Activated CD4-positive, alpha-beta T cell treated with anti-CD3 and anti-CD28 coated beads, Interleukin-2, amount 10 ng/mL, durations not matched to agents 7 days and 5 days (primary cell): ENCODE results near the gene GAK. TPM values are rescaled to one million over a fixed set of nuclear protein-coding genes. Genes with fewer than 3 reads are reported as not detected.
"Not testable (repeated sequence)": the region's sequence is repeated elsewhere in the genome, so short reads cannot be mapped to it uniquely, and the experiment has no call there.

Source experiments
- CTCF ChIA-PET: fragments of 350-600 bp; sonication (Branson Sonifier 250); formaldehyde crosslinking; loops from one replicate; lab custom pipeline; 2021; ENCODE audit warnings: antibody characterized with exemption; lab: Charles Lee
- POLR2A ChIA-PET: fragments of 350-600 bp; sonication (Branson Sonifier 250); formaldehyde crosslinking; loops from one replicate; lab custom pipeline; 2021; ENCODE audit warnings: antibody characterized with exemption; lab: Charles Lee
- DNase-seq: peaks from one replicate; pipeline ENCODE4 v3.0.0-alpha.2; 2020
- H3K27ac Mint-ChIP-seq: one replicate; pipeline ENCODE4 v1.8.0; 2021; ENCODE audit warnings: mild to moderate bottlenecking, moderate library complexity, mixed read lengths
- H3K27me3 Mint-ChIP-seq: one replicate; pipeline ENCODE4 v1.8.0; 2021; ENCODE audit warnings: mixed read lengths
- H3K36me3 Mint-ChIP-seq: one replicate; pipeline ENCODE4 v1.8.0; 2021; ENCODE audit warnings: low read depth, mixed read lengths
- H3K4me1 Mint-ChIP-seq: one replicate; pipeline ENCODE4 v1.8.0; 2021; ENCODE audit warnings: mixed read lengths
- H3K4me3 Mint-ChIP-seq: one replicate; pipeline ENCODE4 v1.8.0; 2021; ENCODE audit warnings: mild to moderate bottlenecking, moderate library complexity, mixed read lengths
- H3K9me3 Mint-ChIP-seq: one replicate; pipeline ENCODE4 v1.8.0; 2021; ENCODE audit warnings: mixed read lengths
- total RNA-seq, 2 experiments: library from RNA; stranded (reverse); gene quantifications; one replicate each; pipeline ENCODE4 v1.2.3, GENCODE V29; 2021

Gene GAK
- total RNA-seq, 2 experiments from 2014 or later: 133 to 148 TPM

DNA sequence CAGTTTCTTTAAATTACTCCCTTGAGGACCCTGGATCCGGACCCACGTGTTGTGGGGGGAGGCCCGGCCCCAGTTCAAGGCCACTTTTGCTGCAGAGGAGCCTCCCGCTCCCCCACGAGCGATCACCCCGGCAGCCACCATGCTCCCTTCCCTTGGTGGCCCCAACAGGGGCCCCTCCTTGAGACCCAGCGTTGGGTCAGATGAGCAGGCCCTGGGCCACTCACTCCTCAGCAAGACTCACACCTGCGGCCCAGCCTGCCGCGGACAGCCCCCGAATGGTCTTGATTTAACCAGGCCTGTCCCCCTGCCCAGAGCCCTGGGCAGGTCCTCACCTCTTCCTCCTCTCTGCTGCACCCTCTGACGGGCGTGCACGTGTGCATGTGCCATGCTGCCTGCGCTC, 110.5 kb downstream of the GAK start:
- no peak overlapping the region for H3K27ac Mint-ChIP-seq
- H3K9me3 Mint-ChIP-seq: no peaks in the 10 kb centered on the region
- no peaks in the 10 kb centered on the region for H3K36me3 Mint-ChIP-seq
- H3K27me3 Mint-ChIP-seq: peaks cover 30% of the 10 kb centered on the region
- ChIA-PET CTCF (no interaction called here), POLR2A (no interaction called here)
- no peak overlapping the region for H3K4me3 Mint-ChIP-seq
- no peak for DNase-seq
- no peaks in the 10 kb centered on the region for H3K4me1 Mint-ChIP-seq

DNA sequence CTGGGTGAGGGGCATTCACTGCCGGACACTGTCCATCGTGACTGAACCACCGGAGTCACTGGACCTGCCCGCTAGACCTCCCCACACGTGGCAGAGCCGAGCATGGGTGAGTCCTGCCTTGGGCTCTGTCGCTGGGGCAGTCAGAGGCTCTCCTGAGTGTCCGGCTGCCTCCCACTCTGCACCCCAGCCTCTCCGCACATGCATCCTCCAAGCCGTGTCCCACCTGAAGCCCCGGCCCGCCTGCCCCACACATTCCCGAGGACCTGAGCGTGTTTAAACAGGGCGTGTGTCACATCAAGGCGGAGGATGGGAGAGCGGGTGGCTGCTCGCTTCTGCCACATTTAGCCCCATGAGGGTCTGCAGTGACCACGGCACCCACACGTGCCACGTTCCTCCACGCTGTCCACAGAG, 110.9 kb downstream of the GAK start:
- no peak for DNase-seq
- Mint-ChIP-seq H3K4me1 (no peaks in the 10 kb centered on the region), H3K4me3 (no peak overlapping the region), H3K9me3 (no peaks in the 10 kb centered on the region), H3K36me3 (no peaks in the 10 kb centered on the region), H3K27ac (no peak overlapping the region), H3K27me3 (peaks cover 31% of the 10 kb centered on the region)
- ChIA-PET CTCF (no interaction called here), POLR2A (no interaction called here)

DNA sequence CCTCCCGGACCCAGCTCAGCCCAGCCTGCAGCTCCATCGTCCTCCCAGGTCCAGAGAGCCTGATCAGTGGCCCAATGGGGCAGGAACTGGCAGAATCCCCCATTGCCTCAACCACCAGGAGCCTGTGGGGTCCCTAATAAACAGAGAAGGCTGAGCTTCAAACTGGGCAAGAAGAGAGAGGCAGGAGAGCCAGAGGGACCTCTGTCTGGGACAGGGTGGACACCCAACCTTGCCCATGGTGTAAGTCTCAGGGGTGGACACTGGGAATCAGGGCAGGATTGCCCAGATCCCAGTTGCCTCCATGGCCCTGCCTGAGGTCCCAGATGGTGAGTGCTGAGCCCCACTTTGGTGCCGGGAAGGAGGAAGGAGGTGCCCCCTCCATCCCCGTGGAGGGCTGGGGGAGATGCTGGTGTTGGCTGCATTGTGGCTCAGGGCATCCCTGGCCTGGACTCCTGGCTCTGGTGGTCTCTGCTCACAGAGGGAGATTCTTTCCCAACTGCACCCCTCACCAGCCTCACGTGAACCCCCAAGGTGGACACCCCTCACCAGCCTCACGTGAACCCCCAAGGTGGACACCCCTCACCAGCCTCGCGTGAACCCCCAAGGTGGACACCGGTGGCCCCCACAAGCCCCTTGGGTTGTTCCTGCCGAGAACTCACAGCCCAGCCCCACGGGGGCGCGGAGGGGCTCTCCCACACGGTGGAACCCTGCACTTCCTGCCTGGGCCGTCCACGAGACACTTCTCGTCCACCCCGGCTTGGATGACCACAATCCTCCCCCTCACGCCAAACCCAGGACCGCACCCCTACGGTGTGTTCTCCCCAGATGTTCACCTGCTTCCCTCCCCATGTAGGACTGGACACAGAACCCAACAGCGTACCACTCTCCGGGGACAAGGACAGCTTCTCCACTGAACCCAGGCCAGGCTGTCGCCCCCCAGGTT, 111.6 kb downstream of the GAK start:
- Mint-ChIP-seq H3K9me3 (no peaks in the 10 kb centered on the region), H3K4me3 (no peak overlapping the region), H3K36me3 (no peaks in the 10 kb centered on the region), H3K4me1 (no peaks in the 10 kb centered on the region), H3K27ac (no peak overlapping the region), H3K27me3 (peaks cover 36% of the 10 kb centered on the region)
- POLR2A ChIA-PET: no interaction called here
- DNase-seq: no peak
- CTCF ChIA-PET: no interaction called here

DNA sequence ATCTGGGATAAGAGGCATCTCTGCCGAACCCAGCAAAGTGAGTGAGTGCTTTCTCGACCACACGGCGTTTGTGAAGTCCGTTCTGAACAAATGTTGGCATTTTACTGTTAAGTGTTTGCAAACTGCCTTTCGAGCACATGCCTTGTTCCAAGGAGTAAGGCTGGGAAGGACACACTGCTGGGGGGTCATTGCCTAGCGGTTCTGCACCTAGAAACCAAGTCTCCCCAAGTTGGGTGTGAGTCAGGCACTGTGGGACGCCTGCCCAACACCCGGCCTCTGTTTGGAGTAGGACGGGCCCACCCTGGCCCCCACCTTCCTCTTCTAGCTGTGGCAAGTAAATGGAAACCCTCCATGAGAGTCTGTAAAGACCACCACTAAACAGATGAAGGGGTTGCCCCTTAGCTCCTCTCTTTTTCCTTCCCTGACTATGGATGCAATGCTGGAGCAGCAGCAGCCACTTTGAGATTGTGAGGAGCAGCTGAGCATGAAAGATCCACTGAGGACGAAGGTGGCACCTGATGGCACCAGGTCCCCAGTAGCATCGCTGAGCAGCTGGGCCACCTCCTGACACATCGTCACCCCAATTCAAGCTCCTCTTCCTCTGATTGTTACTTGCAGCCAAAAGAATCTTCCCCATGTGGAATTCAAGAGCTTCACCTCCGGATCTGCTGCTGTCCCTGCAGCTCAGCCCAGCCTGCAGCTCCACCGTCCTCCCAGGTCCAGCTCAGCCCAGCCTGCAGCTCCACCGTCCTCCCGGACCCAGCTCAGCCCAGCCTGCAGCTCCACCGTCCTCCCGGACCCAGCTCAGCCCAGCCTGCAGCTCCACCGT, 112.5 kb downstream of the GAK start:
- ChIA-PET POLR2A (no interaction called here), CTCF (no interaction called here)
- Mint-ChIP-seq H3K27ac (no peak overlapping the region), H3K4me3 (no peak overlapping the region), H3K27me3 (peaks cover 37% of the 10 kb centered on the region), H3K4me1 (no peaks in the 10 kb centered on the region), H3K9me3 (no peaks in the 10 kb centered on the region), H3K36me3 (no peaks in the 10 kb centered on the region)
- DNase-seq: no peak

DNA sequence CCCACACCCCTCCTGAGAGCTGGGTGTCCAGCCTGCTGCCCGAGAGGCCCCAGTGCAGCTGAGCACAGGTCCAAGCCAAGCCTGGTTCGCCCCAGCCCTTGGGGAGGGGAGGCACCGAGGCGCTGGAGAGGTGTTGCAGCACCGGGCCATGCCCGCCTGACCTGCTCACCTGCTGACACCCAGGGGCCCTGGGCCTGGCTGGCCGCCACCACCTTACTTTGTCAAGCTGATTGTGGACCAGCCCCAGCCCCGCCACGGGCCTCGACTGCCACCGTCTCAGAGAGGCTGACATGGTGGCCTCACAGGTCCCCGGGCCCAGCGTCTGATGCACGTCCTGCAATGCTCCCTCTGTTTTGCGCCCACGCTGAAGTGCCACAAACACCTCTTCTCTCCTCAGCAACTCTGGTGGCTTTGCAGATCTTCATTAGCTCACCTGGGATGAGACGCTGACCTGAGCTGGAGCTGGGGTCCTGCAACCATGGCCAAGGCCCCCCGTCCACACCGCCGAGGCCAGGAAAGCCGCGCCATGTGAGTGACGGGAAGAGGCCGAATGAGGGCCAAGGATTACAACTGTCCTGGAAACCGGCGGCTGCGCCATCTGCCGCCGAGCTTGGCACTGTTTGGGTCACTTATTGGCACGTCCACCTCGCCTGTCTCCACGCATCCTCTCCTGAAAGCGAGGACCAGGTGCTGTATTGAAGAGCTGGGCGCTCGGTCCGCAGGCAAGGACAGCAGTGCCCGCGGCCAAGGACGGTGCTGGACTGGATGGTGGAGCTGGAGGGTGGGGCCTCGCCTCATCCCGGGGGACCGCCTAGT, 113.8 kb downstream of the GAK start:
- Mint-ChIP-seq H3K4me3 (no peak overlapping the region), H3K4me1 (no peaks in the 10 kb centered on the region), H3K36me3 (no peaks in the 10 kb centered on the region), H3K27me3 (peaks cover 41% of the 10 kb centered on the region), H3K9me3 (no peaks in the 10 kb centered on the region), H3K27ac (no peak overlapping the region)
- DNase-seq: no peak
- ChIA-PET POLR2A (no interaction called here), CTCF (no interaction called here)

DNA sequence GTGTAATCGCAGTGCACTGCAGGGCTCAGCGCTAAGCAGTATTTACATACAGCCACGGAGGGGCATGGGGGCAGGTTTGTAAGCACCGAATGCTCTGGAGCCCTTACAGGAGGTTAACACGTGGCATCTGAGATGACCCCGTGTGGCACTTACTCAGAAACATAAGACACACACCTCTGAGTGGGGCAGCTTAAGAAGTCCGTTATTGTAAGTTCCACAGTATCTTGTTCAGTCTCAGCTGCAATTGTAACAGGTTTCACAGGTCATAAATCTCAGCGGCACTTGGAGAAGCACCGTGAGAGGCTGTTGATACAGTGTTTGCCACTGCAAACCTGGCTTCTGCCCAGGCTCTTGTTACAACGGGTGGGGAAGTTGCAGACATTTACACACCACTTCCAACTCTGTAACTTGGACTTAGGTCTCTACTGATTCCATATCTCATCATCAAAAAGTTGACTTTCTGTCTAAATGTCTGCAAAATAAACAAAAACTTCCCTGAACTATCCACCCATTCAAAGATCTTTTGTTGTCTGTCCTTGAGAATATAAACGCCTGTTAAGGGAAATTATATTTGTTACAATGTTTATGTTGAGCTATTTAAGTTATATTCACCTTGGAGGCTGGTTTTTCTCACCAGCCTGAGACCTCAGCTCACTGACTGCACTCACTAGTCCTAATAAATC, 116.5 kb downstream of the GAK start:
- H3K9me3 Mint-ChIP-seq: no peaks in the 10 kb centered on the region
- H3K4me1 Mint-ChIP-seq: no peaks in the 10 kb centered on the region
- ChIA-PET CTCF (interaction anchor here (0.7 to 1.0 kb wide), 3 partner anchors 13 to 720 kb away, joined by 3 to 4 read pairs (median 3); no protein-coding TSS in a partner anchor), POLR2A (no interaction called here)
- H3K27me3 Mint-ChIP-seq: peaks cover 40% of the 10 kb centered on the region
- no peak overlapping the region for H3K27ac Mint-ChIP-seq
- no peak for DNase-seq
- H3K36me3 Mint-ChIP-seq: no peaks in the 10 kb centered on the region
- H3K4me3 Mint-ChIP-seq: no peak overlapping the region

DNA sequence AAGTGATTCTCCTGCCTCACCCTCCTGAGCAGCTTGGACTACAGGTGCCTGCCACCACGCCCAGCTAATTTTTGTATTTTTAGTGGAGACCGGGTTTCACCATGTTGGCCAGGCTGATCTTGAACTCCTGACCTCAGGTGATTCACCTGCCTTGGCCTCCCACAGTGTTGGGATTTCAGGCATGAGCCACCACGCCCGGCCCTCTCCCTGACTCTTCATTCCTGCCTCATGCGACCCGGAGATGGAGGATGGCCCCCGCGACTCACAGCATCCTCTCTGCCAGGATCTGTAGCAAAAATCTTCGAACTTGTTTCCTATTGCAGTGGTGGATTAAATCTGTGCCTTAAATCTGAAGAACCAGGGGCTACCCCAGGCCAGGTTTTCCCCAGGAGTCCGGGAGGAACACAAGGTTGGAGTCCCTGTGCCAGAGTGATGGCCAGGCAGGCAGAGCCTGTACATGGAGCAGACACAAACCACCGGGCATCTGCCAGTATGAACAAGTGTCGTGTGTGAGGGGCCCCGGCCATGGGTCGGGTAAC, 117.7 kb downstream of the GAK start:
- CTCF ChIA-PET: no interaction called here
- no peak overlapping the region for H3K4me3 Mint-ChIP-seq
- H3K27ac Mint-ChIP-seq: no peak overlapping the region
- POLR2A ChIA-PET: no interaction called here
- DNase-seq: no peak
- H3K9me3 Mint-ChIP-seq: no peaks in the 10 kb centered on the region
- peaks cover 40% of the 10 kb centered on the region for H3K27me3 Mint-ChIP-seq
- no peaks in the 10 kb centered on the region for H3K4me1 Mint-ChIP-seq
- H3K36me3 Mint-ChIP-seq: no peaks in the 10 kb centered on the region

DNA sequence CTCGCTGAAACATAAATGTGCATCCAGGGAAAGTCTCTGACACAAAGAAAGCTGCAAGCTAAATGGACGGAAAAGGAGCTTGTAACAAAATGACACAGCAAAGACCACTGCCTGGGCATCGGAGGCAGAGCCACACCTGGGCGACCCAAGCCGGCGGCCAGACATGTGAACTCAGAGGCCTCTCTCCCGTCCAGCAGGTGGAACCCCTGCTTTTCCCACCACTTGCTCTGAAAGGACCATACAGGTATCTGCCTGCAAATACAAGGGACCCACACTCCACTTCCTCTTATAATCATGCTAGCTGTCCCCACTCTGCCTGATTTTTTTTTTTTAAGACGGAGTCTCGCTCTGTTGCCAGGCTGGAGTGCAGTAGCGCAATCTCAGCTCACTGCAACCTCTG, 118.2 kb downstream of the GAK start:
- Mint-ChIP-seq H3K4me3 (no peak overlapping the region), H3K4me1 (no peaks in the 10 kb centered on the region), H3K27ac (no peak overlapping the region), H3K9me3 (no peaks in the 10 kb centered on the region), H3K27me3 (peaks cover 40% of the 10 kb centered on the region), H3K36me3 (no peaks in the 10 kb centered on the region)
- ChIA-PET POLR2A (no interaction called here), CTCF (no interaction called here)
- DNase-seq: no peak

DNA sequence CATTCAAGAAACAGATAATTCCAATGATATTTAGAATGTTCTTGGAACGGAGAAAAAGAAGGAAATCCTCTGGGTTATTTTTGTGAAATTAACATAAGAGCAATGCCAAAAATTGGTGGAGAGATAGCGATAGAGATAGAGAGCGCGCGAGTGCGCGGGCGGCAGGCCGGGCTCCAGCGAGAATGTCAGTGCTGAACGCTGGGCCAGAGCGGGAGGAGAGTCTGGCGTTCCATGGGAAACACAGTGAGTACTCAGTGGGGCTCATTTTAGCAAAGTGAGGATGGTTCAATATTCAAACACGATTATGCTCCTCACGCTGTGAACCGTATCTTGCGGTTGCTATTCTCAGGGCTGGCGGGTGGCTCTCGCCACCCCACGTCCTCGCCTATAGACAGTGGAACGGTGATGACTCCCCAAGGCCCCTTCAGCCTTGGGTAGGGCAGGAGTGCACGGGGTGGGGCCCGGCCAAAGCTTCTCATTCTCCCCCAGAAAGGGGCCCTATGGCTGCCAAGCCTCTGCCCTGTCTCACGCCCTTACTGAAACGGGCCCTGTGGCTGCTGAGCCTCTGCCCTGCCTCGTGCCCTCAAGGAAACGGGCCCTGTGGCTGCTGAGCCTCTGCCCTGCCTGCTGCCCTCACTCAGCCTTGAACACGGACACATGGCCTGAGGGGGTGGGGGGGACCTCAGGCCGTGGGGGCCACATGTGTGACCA, 123.1 kb downstream of the GAK start:
- no peak overlapping the region for H3K27ac Mint-ChIP-seq
- peaks cover 35% of the 10 kb centered on the region for H3K27me3 Mint-ChIP-seq
- no peaks in the 10 kb centered on the region for H3K4me1 Mint-ChIP-seq
- H3K9me3 Mint-ChIP-seq: no peaks in the 10 kb centered on the region
- ChIA-PET CTCF (no interaction called here), POLR2A (no interaction called here)
- DNase-seq: no peak
- H3K4me3 Mint-ChIP-seq: no peak overlapping the region
- no peaks in the 10 kb centered on the region for H3K36me3 Mint-ChIP-seq

DNA sequence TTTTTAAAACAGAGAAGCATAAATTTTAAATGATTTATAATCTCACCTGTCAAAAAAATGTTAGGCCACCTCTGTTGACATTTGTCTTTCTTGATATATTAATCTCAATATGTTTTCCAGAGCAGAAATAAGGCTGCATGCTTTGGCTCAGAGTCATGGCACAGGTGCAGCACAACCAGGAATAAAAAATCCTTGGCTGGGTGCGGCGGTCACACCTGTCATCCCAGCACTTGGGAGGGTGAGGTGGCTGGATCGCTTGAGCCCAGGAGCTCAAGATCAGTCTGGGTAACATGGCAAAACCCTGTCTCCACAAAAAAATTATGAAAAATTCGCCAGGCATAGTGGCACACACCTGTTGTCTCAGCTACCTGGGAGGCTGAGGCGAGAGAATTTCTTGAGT, 124.3 kb downstream of the GAK start:
- Mint-ChIP-seq H3K4me1 (no peaks in the 10 kb centered on the region), H3K4me3 (no peak overlapping the region), H3K27ac (no peak overlapping the region), H3K36me3 (no peaks in the 10 kb centered on the region), H3K27me3 (peaks cover 26% of the 10 kb centered on the region), H3K9me3 (peaks cover 3% of the 10 kb centered on the region)
- DNase-seq: no peak
- ChIA-PET CTCF (no interaction called here), POLR2A (no interaction called here)

DNA sequence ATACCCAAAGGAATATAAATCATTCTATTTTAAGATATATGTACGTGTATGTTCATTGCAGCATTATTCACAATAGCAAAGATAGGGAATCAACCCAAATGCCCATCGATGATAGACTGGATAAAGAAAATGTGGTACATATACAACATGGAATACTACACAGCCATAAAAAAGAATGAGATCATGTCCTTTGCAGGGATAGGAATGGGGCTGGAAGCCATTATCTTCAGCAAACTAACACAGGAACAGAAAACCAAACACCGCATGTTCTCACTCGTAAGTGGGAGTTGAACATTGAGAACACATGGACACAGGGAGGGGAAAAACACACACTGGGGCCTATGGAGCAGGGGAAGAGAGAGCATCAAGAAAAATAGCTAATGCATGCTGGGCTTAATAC, 125.1 kb downstream of the GAK start:
- peaks cover 21% of the 10 kb centered on the region for H3K27me3 Mint-ChIP-seq
- H3K4me3 Mint-ChIP-seq, H3K4me1 Mint-ChIP-seq, POLR2A ChIA-PET, DNase-seq, H3K36me3 Mint-ChIP-seq, H3K27ac Mint-ChIP-seq, CTCF ChIA-PET, H3K9me3 Mint-ChIP-seq: not testable (repeated sequence)

DNA sequence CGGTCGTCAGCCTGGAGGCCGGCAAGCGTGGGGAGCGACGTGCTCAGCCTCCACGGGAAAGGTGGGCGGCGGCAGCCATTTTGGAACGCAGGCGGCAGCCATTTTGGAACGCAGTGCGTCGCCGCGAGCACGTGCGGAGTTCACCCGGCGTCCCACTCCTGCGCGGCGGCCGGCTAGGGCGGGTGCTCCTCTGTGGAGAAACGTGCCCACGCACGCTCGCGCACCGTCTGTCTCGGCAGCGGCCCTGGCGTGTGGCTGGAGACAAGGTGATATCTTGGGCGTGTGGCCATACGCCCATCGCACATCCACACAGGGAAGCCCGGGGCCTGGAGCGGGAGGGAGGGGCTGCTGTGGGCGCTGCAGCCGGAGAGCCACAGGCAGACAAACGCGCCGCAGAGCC, 127.3 kb downstream of the GAK start:
- peaks cover 16% of the 10 kb centered on the region for H3K27me3 Mint-ChIP-seq
- ChIA-PET CTCF (no interaction called here), POLR2A (no interaction called here)
- no peak for DNase-seq
- no peak overlapping the region for H3K4me3 Mint-ChIP-seq
- peaks cover 4% of the 10 kb centered on the region for H3K4me1 Mint-ChIP-seq
- H3K9me3 Mint-ChIP-seq: peaks cover 5% of the 10 kb centered on the region
- H3K36me3 Mint-ChIP-seq: no peaks in the 10 kb centered on the region
- no peak overlapping the region for H3K27ac Mint-ChIP-seq
